ENCODE data around the gene ZNF500.
A peak's percentile ranks its signal among the peaks of the same experiment; 100 is the strongest.

ZNF500 gene

GRCh38 chr16:4768549-4769305 is 1.8 kb upstream of the ZNF500 start:
- DNase-seq: peak; percentile 75

GRCh38 chr16:4767872-4768548 is 1.0 kb upstream of the ZNF500 start:
- DNase-seq: no peak

GRCh38 chr16:4765511-4766474 is 1.2 kb downstream of the ZNF500 start:
- no peak for DNase-seq

DNA sequence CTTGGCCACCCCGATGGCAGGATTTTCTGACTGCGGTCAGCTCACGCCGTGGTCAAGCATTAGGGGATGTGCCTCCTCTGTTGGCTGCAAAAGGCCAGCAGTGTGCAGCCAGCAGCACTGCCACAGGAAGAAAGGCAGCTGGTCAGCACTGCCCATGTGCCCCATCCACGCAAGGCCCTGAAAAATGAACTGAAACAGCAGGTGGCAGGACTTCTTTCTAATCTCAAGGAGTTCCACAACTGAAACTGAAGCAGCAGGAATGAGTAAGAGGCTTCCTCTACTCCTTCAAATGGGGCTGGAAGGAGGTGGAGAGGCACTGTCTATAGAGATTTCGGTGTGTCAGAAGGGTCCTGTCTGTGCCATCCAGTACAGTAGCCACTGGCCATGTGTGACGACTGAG is 3.2 kb downstream of the ZNF500 start:
- no peak for DNase-seq

- DNase-seq: no peak
Measured at GRCh38 chr16:4762205-4762604, 4.8 kb downstream of the ZNF500 start.

- DNase-seq: no peak
Measured at GRCh38 chr16:4760221-4760910, 6.6 kb downstream of the ZNF500 start.

DNA sequence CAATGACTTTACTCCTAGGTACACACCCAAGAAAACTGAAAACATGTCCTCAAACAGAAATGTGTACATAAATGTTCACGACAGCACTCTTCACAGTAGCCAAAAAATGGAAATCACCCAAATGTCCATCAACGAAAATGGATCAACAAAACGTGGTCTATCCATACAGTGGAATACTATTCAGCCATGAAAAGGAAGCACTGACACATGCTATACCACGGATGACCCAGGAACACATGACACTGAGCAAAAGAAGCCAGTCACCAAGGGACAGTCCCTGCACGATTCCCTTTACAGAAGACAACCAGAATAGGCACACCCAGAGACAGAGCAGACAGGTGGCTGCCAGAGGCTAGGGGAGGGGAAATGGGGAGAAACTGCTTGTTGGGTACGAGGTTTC is 11.3 kb downstream of the ZNF500 start:
- DNase-seq: no peak

DNA sequence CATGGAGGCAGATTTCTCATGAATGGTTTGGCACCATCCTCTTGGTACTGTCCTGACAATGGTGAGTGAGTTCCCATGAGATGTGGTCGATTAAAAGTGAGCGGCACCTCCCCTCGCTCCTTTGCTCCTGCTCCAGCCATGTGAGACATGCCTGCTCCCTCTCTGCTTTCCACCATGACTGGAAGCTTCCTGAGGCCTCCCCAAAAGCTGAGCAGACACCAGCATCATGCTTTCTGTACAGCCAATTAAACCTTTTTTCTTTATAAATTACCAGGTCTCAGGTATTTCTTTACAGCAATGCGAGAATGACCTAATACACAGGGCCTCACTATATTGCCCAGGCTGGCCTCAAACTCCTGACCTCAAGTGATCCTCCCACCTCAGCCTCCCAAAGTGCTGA is 12.1 kb downstream of the ZNF500 start:
- no peak for DNase-seq

DNA sequence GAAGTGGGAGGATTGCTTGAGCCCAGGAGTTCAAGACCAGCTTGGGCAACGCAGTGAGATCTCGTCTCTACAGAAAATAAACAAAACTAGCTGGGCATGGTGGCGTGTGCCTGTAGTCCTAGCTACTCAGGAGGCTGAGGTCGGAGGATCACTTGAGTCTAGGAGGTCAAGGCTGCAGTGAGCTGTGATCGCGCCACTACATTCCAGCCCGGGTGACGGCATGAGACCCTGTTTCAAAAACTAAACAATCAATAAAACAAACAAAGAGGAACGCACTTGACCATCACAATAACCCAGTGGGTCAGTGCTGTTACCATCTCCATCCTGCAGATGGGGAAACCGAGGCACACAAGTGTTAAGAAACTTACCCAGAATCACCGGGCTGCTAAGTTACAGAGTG is 13.7 kb downstream of the ZNF500 start:
- no peak for DNase-seq

DNA sequence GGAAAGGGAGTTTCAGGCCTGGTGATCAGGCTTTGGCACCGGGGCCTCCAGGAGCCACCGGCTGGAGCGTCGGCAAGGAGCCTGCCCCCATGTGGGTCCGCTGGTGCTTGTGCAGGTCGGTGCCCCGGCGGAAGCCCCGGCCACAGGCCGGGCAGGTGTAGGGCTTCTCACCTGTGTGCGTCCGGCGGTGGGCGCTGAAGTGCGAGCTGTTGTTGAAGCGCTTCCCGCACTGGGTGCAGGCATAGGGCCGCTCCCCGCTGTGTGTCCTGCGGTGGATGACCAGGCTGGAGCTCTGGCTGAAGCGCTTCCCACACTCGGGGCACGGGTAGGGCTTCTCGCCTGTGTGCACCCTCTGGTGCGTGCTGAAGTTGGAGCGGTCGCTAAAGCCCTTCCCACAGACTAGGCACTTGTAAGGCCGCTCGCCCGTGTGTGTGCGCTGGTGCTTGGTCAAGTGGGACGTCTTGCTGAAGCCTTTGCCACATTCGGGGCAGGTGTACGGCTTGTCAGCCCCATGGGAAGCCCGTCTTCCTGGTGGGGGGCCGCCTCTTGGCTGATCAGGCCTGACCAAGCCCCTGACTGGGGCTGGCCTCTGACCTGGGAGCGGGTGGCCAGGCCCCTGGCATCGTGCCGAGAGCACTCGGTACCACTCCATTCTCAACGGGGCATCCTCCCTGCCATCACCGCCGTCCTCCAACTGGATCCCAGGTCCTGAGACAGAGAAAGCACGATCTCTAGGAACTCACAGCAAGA is 14.4 kb downstream of the ZNF500 start:
- DNase-seq: no peak

- no peak for DNase-seq
Measured at GRCh38 chr16:4750896-4751295, 16.1 kb downstream of the ZNF500 start.

DNA sequence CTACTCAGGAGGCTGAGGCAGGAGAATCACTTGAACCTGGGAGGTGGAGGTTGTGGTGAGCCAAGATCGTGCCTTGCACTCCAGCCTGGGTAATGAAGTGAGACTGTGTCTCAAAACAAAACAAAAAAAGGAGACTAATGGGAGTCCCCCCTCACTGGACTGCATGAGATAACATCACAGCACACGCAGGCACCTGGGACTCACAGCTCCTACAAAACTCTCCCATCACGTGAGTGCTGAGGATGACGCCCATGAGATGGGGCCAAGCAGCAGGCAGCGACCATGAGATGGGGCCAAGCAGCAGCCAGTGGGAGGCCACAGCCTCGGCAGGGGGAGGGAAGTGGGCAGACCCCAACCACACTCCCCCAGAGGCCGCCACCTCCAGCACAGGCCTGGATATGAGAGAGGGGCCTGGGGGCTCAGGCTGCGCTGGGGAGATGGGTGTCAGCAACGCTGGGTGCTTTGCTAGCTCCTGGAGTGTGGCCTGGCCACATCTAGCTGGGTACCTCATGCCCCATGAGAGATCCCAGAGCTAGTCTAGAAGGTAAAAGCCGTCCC is 17.2 kb downstream of the ZNF500 start:
- no peak for DNase-seq

DNA sequence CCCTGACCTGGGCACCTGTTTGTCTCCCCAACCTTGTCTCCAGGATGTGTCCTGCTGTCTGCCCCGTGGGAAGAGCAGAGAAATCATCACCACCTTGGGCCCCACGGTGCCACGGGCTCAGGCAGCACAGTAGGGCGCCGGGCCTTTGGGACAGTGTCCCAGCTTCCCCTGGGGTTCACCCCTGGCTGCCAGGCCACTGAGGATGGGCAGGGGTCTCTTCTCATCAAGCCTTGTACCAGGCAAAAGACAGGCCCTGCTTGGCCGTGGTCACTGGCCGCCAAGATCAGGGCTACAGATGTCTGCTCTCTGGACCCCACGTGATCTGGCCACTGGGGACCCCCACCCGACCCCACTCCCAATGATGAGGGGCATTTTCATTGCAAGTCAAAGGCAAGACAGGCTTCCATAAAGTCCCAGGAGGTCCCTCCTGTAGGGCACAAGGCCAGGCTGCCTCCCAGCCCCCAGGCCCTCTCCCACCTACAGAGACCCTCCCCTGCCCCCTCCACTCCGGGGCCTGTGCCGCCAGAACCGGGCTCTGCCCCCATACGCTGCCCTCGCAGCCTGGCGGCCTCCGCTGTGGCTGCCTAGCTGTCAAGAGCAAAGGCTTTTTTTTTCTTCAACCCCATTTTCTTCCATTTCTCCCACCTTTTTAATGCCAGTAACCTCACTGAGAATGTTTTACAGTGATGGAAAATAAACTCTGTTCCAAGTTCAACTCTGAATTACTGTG is 18.1 kb downstream of the ZNF500 start:
- no peak for DNase-seq

- no peak for DNase-seq
Measured at GRCh38 chr16:4747906-4748681, 18.9 kb downstream of the ZNF500 start.

DNA sequence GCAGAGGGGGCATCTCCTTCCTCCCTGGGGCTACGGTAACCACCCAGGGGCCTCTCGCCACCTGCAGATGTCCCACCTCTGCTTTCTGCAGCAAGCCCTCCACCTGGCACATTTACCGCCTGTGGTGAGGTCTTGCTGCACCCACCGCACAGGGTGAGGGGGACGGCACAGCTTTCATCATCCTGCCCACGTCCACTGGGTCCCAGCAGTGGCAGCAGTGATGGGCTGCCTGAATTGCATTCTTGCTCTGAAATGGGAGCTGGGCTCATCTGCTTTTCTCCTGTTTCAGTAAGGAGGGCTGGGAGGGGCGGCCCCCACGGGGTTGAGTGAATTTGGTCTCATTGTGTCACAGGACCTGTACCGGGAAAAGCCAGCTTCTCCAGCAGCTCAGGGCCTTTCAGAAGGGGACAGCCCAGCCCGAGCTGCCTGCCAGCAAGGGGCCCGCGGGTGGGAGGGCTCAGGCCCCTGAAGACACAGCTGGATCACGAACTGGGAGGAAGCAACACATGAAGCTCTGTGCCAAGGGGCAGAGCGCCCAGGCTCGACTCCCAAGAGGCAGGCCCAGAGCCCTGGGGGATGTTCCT is 19.9 kb downstream of the ZNF500 start:
- DNase-seq: no peak

- no peak for DNase-seq
Measured at GRCh38 chr16:4746215-4746614, 20.7 kb downstream of the ZNF500 start.

DNA sequence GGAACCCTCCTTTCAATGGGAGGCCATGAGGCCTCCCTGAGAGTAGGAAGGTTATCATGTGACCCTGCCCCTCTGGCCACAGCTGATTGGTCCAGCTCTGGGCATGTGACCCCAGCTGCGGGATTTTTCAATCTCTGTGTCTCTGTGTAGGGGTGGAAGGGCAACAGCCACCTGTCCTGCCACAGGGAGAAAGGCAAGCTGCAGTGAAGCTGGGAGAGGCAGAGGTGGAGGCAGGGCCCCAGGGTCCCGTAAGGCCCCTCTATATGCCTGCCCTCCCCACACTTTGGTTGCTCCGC is 21.7 kb downstream of the ZNF500 start:
- DNase-seq: no peak

DNA sequence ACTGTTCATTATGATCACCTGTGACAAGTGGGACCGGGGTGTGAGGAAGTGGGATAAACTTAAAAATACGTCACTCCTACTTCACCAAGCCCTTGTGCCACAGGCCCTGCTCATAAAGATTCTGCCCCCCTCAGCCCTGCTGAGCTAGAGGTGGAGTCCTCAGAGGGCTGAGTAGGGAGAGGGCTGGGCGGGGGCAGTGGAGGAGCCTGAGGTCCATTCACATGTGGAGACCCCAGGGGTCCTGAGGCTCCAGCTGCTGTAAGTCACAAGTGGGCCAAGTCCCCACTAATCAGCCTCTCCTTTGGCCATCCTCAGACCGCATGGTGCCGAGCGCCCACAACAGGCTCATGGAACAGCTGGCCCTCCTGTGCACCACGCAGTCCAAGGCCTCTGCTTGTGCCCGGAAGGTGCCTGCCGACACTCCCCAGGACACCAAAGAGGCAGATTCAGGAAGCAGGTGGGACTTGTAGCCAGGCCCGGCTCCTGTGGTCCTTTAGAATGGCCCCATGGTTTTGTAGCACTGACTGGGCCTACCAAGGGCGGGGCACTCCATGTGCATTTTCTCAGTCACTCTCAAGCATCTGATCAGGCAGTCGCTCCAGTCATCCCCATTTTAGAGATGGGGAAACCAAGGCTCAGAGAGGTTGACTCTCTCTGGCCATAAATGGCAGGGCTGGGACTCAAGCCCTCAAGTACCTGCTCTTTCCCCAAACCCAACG is 22.2 kb downstream of the ZNF500 start:
- no peak for DNase-seq

GRCh38 chr16:4743226-4743878 is 23.6 kb downstream of the ZNF500 start:
- DNase-seq: no peak

All from central memory CD4-positive, alpha-beta T cell (primary cell).